Bone marrow (tissue), 2 donors: ENCODE measurements around the gene PPHLN1.
"Not testable (repeated sequence)": the region's sequence is repeated elsewhere in the genome, so short reads cannot be mapped to it uniquely, and the experiment has no call there.

ENCODE experiments used
- DNase-seq, 2 donors: peaks; one replicate each; lab custom pipeline; 2025; lab: John Stamatoyannopoulos, UW

Gene PPHLN1

DNA sequence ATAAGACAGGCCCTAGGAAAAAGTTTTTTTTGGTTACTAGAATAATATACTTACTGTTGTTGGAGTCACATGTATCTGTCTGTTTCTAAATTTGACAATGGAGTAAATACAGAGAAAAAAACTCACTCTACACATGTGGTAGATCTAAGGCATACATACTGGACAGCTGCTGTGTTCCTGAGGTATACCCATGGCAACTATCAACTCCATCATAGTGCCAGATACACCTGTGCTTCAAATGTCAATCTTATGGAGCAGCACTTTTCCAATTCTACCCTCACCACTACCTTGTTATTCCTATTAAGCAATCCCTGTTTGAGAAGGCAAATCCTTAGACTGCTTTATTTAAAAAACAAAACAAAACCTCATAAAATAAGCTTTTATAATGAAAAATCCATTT, 3.4 kb upstream of the PPHLN1 start:
- no peak for DNase-seq

DNA sequence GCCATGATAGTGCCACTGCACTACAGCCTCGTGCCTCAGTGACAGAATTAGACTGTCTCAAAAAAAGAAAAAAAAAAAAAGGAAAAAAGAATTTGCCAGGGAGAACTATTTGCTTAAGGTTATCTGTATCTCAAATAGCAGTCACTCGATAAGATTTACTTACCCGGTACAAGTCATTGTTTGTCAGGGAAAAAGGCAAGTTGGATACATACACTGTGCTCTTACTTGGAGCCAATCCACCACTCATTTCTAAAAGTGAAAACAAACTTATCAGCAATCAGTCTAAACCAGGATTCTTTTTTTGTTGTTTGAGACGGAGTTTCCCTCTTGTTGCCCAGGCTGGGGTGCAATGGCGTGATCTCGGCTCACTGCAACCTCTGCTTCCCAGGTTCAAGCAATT, 2.1 kb upstream of the PPHLN1 start:
- no peak for DNase-seq

DNA sequence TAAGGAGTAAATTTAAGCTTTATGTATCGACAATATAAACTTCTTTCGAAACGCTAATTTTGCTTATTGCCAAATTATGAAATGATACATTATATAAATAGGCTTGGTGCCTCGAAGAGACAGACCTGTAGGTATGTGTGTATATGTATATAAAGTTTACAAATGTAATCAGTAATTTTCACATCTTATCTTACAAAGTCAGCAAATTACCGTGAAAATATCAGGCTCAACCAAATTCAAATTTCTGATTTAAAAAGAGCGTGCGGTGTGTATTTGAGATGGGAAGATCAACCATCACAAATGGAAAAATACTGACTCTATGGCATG, 678 bp upstream of the PPHLN1 start:
- no peak for DNase-seq

DNA sequence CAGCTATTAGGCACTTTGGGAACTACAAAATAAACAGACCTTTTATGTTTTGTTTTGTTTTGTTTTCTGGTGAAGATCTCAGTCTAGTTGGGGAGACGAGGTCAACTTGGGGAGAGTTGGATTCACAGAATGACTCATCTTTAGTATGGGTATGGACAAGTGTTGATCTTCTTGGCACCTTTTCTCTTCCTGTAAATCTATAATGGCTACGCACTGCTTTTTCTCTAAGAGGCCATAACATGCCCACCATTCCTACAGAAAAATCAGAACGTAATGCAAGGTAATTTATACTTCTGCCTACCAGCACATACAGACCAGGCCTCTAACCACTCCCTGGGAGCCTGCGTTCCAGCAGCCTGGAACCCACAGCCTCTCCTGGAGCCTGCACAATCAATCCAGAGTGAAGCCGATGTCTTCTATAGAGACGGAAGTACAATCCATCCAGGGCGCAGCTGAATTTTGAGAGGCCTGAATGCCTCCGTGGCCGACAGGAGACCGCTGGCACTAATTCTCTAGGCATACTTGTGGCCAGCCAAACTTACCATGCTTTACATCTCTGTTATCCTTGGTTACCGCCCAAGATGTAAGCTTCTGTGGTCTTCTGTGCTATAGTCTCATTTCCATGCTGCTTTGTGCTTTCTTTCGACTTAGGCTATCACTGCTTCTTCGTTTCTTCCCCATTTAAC, 717 bp downstream of the PPHLN1 start:
- DNase-seq, result peak; percentile 6 to 33

DNA sequence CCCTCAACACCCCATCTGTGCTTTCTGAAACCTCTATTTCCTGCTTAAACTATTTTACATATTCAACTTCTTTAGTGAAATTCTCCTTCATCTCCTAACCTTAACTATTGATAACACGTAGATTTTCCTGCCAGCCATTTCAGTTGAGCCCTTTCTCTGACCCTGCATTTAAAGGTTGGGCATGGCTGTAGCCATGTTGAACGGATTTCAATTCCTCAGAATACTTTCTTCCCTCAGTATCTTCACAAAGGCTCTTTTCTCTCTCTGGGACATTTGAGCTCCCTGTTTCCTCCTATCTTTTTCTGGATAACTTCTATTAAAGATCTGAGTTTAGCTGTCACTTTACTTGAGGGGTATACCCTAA, 1.2 kb downstream of the PPHLN1 start:
- no peak for DNase-seq

DNA sequence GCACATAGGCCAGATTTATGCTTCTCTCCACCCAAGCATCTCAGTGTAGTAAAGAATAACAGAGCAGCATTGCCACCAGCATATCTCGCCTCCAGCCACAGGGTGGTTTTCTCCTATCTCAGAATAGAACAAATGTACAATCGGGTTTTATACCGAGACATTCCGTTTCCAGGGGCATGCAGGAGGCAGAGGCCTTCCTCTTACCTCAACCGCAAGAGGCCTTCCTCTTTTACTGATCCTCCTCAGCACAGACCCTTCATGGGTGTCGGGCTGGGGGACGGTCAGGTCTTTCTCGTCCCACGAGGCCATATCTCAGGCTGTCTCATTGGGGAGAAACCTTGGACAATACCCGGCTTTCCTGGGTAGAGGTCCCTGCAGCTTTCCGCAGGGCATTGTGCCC, 4.1 kb downstream of the PPHLN1 start:
- DNase-seq, result peak in 1 of 2 donors; percentile 45

DNA sequence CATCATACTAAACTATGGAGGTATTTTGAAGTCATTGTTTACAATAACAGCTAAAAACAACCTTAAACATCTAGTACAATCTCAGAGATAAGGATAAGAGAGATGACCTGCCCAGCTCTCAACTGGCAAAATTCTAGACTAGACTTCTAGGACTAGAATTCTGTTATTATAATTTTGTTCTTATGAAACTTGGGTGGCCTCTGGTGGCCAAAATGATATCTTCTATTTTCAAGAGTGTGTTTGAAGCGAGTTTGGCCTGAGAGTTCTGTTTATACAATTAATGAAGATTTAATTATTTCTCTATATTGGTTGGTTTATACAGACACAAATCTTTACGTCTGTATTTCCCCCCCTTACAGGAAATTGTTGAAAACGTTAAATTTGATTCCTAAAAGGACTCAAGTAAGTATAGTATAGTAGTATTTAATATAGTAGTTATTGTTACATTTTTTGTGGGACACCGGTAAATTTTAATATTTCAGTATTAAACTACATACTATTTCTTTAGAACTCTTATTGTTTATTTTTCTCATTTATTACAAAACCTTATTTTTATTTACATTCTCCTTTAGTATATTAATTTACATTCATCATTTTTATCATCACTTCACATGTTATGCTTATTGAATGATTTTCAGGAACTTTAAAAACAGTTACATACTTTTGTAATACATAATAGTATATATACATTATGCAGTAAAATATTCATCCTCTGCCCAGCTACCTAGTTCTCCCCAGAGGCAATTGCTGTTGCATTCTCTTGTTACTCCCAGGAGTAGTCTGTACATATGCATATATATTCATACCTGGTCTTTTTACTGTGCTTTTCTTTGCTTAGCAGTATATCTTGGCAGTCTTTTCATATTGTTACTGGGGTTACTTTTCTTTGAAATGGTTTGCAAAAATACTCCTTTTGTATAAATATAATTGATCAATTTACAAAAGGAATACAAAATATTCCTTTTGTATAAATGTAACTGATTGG, 6.6 kb downstream of the PPHLN1 start:
- DNase-seq, result peak in 1 of 2 donors; percentile 43

DNA sequence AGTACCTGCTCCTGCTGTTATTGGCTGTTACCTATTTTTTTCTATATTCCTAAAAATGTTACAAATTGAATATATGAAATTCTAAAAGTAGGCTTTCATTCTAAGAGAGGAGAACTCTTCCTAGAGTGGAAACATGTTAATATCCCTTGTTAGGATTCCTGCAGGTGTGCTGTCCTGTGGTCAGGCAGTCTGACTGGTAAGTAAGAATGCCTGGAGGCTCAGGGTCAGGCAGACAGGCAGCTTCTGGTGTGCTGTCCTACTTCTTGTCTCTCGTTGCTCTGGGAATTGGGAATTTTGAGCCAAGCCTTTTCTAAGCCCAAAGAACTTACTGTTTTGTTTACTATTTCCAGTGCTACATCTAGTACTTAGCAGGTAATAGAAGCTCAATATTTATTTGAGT, 10.3 kb downstream of the PPHLN1 start:
- no peak for DNase-seq

DNA sequence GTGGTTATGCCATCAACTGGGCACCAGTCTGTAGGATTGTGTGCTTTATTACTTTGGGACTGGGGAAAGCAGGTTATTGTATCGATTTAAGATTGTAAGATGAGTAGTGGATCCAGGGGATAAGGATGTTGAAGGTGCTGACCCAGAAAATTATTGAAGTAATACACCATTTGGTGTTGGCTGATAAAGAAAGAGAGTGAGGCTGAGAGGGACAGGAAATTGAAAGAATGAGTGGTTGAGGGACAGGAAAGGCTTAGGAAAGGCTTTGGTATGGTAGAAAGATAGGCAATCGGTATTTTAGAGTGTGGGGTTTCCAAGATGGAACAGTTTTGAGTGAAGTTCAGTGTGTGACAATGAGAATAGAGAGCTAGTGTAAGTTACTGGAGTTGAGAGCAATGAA, 12.3 kb downstream of the PPHLN1 start:
- DNase-seq, result no peak

DNA sequence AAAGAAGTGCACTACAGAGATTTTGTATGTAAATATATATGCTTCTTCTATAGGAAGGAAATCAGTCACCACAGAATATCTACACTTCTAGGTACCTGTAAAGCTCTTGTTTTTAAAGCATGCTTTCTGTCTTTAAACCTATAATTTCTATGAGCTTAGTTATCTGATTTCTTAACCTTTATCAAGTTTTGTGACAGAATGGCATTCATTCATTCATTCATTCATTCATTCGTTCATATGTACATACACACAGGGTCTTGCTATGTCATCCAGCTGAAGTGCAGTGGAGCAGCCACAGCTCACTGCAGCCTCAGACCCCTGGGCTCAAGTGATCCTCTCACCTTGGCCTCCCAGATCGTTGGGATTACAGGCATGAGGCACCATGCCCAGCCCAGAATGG, 16.1 kb downstream of the PPHLN1 start:
- DNase-seq, result no peak

DNA sequence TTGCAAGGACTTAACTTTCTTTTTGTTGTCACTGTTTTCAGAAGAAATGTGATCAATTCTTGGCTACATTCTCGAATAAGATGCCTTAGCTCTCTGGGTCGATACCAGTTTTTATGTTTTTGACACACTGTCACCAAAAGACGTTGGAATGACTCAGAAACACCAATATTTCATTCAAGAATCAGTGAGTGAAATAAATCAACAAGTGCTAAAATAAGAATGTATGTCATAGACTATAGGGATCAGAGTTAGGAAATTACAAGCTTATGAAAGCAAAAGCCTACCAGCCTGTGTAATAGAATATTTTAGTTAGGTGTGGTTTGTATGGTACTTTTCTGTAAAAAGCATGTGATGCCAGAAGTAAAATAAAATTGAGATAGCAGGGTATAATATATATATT, 17.8 kb downstream of the PPHLN1 start:
- DNase-seq, result no peak

DNA sequence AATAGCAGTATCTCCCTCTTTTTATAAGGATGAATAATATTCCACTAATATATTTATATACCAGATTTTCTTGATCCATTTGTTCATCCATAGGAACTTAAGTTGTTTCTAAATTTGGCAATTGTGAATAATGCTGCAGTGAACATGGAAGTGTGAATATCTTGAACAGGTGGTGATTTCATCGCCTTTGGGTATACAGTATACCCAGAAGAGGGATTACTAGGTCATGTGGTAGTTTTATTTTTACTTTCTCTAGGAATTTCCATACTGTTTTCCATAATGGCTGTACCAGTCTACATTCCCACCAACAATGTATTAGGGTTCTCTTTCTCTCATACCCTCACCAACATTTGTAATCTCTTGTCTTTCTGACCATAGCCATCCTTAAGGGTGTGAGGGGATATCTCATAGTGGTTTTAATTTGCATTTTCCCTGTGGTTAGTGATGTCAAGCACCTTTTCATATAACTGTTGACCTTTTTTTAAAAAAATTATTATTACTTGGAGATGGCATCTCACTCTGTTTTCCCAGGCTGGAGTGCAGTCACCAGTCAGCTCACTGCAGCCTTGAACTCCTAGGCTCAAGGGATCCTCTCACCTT, 20.5 kb downstream of the PPHLN1 start:
- DNase-seq, result no peak

DNA sequence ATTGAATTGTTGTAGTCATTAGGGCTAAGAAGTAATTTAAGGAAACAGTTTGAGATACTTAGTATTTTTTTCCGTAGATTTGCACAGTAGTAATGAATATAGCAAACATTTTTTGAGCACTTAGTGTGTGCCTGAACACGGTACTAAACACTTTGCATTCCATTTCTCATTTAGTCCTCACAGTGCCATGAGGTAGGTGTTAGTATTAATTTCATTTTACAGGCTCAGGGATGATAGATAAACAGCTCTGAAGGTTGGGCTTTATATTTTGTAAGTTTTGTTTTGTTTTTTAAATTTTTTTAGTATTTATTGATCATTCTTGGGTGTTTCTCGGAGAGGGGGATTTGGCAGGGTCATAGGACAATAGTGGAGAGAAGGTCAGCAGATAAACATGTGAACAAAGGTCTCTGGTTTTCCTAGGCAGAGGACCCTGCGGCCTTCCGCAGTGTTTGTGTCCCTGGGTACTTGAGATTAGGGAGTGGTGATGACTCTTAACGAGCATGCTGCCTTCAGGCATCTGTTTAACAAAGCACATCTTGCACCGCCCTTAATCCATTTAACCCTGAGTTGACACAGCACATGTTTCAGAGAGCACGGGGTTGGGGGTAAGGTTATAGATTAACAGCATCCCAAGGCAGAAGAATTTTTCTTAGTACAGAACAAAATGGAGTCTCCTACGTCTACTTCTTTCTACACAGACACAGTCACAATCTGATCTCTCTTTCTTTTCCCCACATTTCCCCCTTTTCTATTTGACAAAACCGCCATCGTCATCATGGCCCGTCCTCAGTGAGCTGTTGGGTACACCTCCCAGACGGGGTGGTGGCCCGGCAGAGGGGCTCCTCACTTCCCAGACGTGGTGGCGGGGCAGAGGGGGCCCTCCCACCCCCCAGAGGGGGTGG, 23.4 kb downstream of the PPHLN1 start:
- not testable (repeated sequence) for DNase-seq

DNA sequence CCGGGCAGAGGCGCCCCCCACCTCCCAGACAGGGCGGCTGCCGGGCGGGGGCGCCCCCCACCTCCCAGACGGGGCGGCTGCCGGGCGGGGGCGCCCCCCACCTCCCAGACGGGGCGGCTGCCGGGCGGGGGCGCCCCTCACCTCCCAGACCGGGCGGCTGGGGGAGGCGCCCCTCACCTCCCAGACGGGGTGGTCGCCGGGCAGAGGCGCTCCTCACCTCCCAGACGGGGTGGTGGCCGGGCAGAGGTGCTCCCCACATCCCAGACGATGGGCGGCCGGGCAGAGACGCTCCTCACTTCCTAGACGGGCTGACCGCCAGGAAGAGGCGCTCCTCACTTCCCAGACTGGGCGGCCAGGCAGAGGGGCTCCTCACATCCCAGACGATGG, 24.0 kb downstream of the PPHLN1 start:
- DNase-seq, result not testable (repeated sequence)

DNA sequence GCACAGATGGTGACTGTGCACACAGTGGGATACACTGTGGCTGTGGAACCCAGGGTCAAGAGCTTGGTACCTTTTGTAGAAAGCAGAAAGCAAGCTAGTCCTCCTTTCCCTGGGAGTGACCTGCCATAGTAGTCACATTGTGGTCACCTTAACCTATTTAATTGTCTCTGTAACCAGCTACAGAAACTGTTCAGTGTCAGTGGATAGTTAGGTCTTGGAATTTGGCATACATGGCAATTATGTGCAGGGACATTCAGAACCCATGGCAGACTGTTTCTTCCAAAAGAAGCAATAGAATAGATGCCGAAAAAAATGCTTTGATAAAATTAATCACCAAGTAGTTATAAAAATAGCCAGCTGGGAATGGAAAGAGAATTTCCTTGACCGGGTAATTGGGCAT, 30.4 kb downstream of the PPHLN1 start:
- no peak for DNase-seq

DNA sequence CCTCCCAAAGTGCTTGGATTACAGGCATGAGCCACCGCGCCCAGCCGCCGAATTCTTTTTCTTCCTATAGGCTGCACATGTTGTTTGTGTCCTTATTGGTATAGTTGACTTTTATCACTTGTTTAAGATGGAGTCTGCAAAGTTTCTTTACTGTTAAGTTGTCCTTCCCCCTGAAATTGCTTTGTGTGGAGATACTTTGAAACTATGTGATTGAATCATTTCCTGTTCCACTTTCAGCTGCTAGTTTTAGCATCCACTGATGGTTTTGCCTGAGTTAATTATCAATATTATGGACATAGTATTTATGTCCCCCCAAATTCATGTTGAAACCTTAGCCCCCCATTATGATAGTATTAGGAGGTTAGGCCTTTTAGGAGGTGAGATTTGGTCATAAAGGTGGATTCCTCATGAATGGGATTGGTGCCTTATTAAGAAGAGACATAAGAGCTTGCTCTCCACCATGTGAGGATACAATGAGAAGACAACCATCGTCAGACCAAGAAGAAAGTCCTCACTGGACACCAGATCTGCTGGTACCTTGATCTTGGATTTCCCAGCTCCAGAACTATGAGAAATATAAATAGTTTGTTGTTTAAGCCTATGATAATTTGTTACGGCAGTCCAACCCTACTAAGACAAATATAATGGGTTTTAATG, 34.9 kb downstream of the PPHLN1 start:
- no peak for DNase-seq

DNA sequence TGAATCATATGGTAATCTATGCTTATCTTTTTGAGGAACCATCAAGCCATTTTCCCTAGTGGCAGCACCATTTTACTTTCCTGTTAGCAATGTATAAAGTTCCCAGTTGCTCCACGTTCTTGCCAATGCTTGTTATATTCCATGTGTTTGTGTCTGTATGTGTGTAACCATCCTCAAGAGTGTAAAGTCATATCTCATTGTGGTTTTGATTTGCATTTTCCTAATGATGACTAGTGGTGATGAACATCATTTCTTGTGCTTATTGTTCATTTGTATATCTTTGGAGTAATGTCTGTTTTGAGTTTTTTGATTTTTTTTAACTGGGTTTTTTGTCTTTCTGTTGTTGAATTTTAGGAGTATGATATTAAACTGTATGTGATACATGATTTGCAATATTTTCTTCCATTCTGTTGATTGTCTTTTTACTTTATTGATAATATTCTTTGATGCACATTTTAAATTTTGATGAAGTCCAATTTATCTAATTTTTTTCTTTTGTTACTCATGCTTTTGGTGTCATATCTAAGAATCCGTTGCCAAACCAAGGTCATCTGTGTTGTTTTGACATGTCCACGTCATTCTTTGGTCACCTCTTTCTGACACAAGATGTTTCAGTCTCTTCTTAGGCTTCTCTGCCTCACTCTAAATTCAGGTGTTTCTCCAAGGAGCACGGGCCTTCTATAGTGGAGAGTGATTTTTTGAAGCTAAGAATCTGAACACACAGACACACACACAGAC, 36.1 kb downstream of the PPHLN1 start:
- no peak for DNase-seq

DNA sequence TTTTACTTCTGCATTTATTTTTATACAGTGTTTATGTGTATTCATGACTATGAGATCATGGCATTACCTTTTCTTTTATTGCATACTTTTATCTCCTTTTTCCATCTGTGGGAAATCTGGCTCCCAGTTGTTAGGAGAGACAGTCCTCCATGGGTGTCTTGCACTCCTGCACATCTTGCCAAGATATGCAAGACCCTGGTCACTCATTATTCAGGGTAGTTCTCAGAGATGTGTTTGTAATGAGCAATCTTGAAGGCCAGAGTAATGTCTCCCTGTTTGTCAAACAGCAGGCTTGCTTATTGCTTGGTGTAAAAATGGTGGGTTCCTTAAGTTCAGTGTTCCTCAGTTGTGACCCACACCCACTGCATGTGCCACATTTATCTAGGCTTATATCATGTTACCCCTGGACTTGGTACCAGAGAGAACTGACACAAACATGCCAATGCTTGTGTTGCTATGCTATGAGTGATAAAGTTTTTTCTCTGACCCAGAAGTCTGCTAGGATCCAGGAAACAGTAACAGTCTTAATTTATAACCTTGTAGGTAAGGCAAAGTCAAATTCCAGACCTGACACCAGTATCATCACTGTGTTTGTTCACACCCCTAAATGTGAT, 36.8 kb downstream of the PPHLN1 start:
- DNase-seq, result no peak

DNA sequence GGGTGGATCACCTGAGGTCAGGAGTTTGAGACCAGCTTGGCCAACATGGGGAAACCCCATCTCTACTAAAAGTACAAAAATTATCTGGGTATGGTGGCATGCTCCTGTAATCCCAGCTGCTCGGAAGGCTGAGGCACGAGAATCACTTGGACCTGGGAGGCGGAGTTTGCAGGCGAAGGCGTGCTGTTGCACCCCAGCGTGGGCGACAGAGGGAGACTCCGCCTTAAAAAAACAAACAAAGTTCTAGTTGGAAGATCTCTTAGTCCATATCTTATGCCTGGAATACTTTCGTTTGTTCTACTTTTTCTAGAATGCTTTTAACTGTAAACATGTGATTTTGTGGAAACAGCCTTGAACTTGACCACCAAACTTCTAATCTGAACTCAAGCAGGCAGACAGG, 38.7 kb downstream of the PPHLN1 start:
- DNase-seq, result no peak

DNA sequence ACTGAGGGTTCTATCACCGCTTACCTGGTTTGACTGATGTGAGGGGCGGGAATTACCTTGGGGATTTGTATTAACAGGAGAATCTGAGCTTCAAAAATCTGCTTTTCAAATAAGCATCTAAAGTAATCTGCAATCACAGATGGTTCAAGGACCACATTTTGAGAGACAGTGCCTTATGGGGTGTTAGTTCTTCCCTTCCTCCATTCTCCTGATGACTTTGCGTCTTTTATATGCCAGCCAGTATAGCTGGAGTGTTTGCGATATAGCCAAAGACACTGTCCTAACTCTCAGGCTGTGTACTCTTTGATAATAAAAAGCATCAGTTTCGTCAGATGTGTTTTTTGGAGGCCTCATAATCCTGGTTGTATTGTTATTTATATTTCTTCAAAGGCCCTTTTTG, 39.5 kb downstream of the PPHLN1 start:
- no peak for DNase-seq
